HG03095 (cell line): ENCODE measurements around the gene MACF1.

Experiments used
- ATAC-seq: cut with Tn5 transposase; IDR thresholded peaks from one replicate; pipeline ENCODE4 v1.9.1; 2021; ENCODE audit warnings: moderate library complexity; ENCODE audit not compliant: unreplicated experiment

Gene MACF1

GRCh38 chr1:39346872-39347271 lies 142.4 kb downstream of the MACF1 start:
- ATAC-seq = no peak

- ATAC-seq = no peak
These were observed 143.8 kb downstream of the MACF1 start for GRCh38 chr1:39348278-39348677.

- no peak for ATAC-seq
These were observed 148.4 kb downstream of the MACF1 start for GRCh38 chr1:39352881-39353280.

- no peak for ATAC-seq
These were observed 150.1 kb downstream of the MACF1 start for GRCh38 chr1:39354572-39354971.

- ATAC-seq = no peak
These were observed 154.0 kb downstream of the MACF1 start for GRCh38 chr1:39358491-39358890.

- ATAC-seq = no peak
These were observed 154.6 kb downstream of the MACF1 start for GRCh38 chr1:39359028-39359570.

GRCh38 chr1:39360731-39361130 lies 156.2 kb downstream of the MACF1 start:
- no peak for ATAC-seq

GRCh38 chr1:39361446-39361845 lies 157.0 kb downstream of the MACF1 start:
- no peak for ATAC-seq

GRCh38 chr1:39363267-39363666 lies 158.8 kb downstream of the MACF1 start:
- no peak for ATAC-seq

GRCh38 chr1:39368045-39368444 lies 163.6 kb downstream of the MACF1 start:
- ATAC-seq = no peak

GRCh38 chr1:39369565-39369964 lies 165.1 kb downstream of the MACF1 start:
- no peak for ATAC-seq

GRCh38 chr1:39370602-39371001 lies 166.1 kb downstream of the MACF1 start:
- ATAC-seq = no peak

GRCh38 chr1:39372105-39372504 lies 167.6 kb downstream of the MACF1 start:
- no peak for ATAC-seq

GRCh38 chr1:39376656-39377055 lies 172.2 kb downstream of the MACF1 start:
- ATAC-seq = no peak

- no peak for ATAC-seq
These were observed 173.9 kb downstream of the MACF1 start for GRCh38 chr1:39378377-39378776.

GRCh38 chr1:39379187-39379586 lies 174.7 kb downstream of the MACF1 start:
- ATAC-seq = no peak

- no peak for ATAC-seq
These were observed 175.5 kb downstream of the MACF1 start for GRCh38 chr1:39380036-39380435.

- no peak for ATAC-seq
These were observed 177.3 kb downstream of the MACF1 start for GRCh38 chr1:39381839-39382238.

GRCh38 chr1:39384305-39384704 lies 179.8 kb downstream of the MACF1 start:
- ATAC-seq = no peak

GRCh38 chr1:39385067-39385988 lies 180.8 kb downstream of the MACF1 start:
- ATAC-seq = no peak

GRCh38 chr1:39386997-39387396 lies 182.5 kb downstream of the MACF1 start:
- no peak for ATAC-seq

GRCh38 chr1:39387452-39387851 lies 183.0 kb downstream of the MACF1 start:
- no peak for ATAC-seq
